Rectal smooth muscle tissue (tissue), 1 donor: Measurements from ENCODE around the gene SNX25.

ENCODE experiments used
- H3K27ac ChIP-seq: one replicate; pipeline ENCODE4 v1.7.0; 2013; ENCODE audit warnings: low read depth, low read length, inconsistent platforms
- H3K27me3 ChIP-seq: one replicate; pipeline ENCODE4 v1.7.0; 2013; ENCODE audit warnings: low read length; ENCODE audit not compliant: control insufficient read depth, insufficient read depth
- H3K36me3 ChIP-seq: one replicate; pipeline ENCODE4 v1.7.0; 2013; ENCODE audit warnings: low read length; ENCODE audit not compliant: control insufficient read depth, insufficient read depth
- H3K4me1 ChIP-seq: one replicate; pipeline ENCODE4 v1.7.0; 2013; ENCODE audit warnings: low read length; ENCODE audit not compliant: control insufficient read depth, insufficient read depth
- H3K4me3 ChIP-seq: one replicate; pipeline ENCODE4 v1.7.0; 2013; ENCODE audit warnings: low read length
- H3K9ac ChIP-seq: one replicate; pipeline ENCODE4 v1.7.0; 2013; ENCODE audit warnings: low read length

The SNX25 gene

GRCh38 chr4:185259719-185260118, 50.3 kb downstream of the SNX25 start:
- Histone ChIP-seq H3K9ac (no peak overlapping the region), H3K27me3 (no peaks in the 10 kb centered on the region), H3K36me3 (no peaks in the 10 kb centered on the region), H3K27ac (no peak overlapping the region), H3K4me3 (no peak overlapping the region), H3K4me1 (no peaks in the 10 kb centered on the region)

- no peak overlapping the region for H3K9ac ChIP-seq
- H3K27ac ChIP-seq = no peak overlapping the region
- no peaks in the 10 kb centered on the region for H3K27me3 ChIP-seq
- no peaks in the 10 kb centered on the region for H3K36me3 ChIP-seq
- H3K4me1 ChIP-seq = no peaks in the 10 kb centered on the region
- H3K4me3 ChIP-seq = no peak overlapping the region
Observed at GRCh38 chr4:185261946-185262345, 52.5 kb downstream of the SNX25 start.

DNA sequence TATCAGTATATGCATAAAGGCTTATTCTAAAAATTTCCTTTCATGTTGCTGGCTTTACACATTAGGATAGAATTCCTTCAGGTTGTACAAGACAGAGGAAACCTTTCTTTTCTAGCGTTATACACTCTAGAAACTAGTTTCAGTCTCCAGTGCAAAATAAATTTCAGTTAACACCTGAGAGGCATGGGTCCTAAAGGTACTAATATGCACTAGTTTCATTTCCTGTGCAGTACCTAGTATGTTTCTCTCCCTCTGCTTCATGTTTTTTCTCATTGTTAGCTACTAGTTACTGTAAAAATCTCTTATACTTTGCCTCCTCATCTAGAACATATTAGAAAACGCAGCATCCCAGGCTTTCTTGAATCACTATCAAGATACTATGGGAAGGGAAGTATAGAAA, 54.0 kb downstream of the SNX25 start:
- no peak overlapping the region for H3K27ac ChIP-seq
- no peak overlapping the region for H3K4me3 ChIP-seq
- H3K4me1 ChIP-seq = no peaks in the 10 kb centered on the region
- no peaks in the 10 kb centered on the region for H3K36me3 ChIP-seq
- H3K9ac ChIP-seq = no peak overlapping the region
- H3K27me3 ChIP-seq = no peaks in the 10 kb centered on the region

GRCh38 chr4:185265942-185266341, 56.5 kb downstream of the SNX25 start:
- no peak overlapping the region for H3K27ac ChIP-seq
- no peaks in the 10 kb centered on the region for H3K4me1 ChIP-seq
- H3K27me3 ChIP-seq = no peaks in the 10 kb centered on the region
- H3K36me3 ChIP-seq = no peaks in the 10 kb centered on the region
- H3K4me3 ChIP-seq = no peak overlapping the region
- no peak overlapping the region for H3K9ac ChIP-seq

DNA sequence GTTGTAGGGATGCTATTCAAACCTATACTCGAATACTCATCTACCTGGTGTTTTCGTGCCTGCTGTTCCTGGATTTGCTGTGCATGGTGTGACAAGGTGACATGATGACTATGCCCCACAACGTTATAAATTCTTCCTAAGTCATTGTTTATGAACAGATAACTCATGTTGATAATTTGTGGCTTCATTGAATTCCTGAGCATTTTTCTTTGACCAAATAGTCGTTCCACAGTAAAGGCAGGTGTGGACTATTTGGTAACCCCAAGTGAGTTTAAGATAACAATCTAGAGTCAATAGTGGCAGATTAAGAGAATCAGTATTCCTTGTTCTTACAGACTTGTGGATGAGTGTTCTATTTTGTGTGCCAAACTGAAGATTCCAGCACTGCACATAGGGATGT, 59.9 kb downstream of the SNX25 start:
- no peak overlapping the region for H3K27ac ChIP-seq
- H3K36me3 ChIP-seq = no peaks in the 10 kb centered on the region
- H3K4me1 ChIP-seq = no peaks in the 10 kb centered on the region
- no peaks in the 10 kb centered on the region for H3K27me3 ChIP-seq
- no peak overlapping the region for H3K9ac ChIP-seq
- H3K4me3 ChIP-seq = no peak overlapping the region

GRCh38 chr4:185270037-185270436, 60.6 kb downstream of the SNX25 start:
- no peaks in the 10 kb centered on the region for H3K27me3 ChIP-seq
- no peaks in the 10 kb centered on the region for H3K36me3 ChIP-seq
- no peaks in the 10 kb centered on the region for H3K4me1 ChIP-seq
- no peak overlapping the region for H3K4me3 ChIP-seq
- no peak overlapping the region for H3K27ac ChIP-seq
- H3K9ac ChIP-seq = no peak overlapping the region

- Histone ChIP-seq H3K27me3 (no peaks in the 10 kb centered on the region), H3K4me3 (no peak overlapping the region), H3K27ac (peak overlapping the region; percentile 50), H3K9ac (no peak overlapping the region), H3K4me1 (no peaks in the 10 kb centered on the region), H3K36me3 (no peaks in the 10 kb centered on the region)
Observed at GRCh38 chr4:185270885-185271284, 61.5 kb downstream of the SNX25 start.

- no peaks in the 10 kb centered on the region for H3K4me1 ChIP-seq
- no peaks in the 10 kb centered on the region for H3K27me3 ChIP-seq
- no peak overlapping the region for H3K9ac ChIP-seq
- H3K36me3 ChIP-seq = no peaks in the 10 kb centered on the region
- no peak overlapping the region for H3K4me3 ChIP-seq
- no peak overlapping the region for H3K27ac ChIP-seq
Observed at GRCh38 chr4:185272245-185272644, 62.8 kb downstream of the SNX25 start.

- no peaks in the 10 kb centered on the region for H3K36me3 ChIP-seq
- H3K9ac ChIP-seq = no peak overlapping the region
- H3K4me3 ChIP-seq = no peak overlapping the region
- H3K27ac ChIP-seq = no peak overlapping the region
- H3K4me1 ChIP-seq = no peaks in the 10 kb centered on the region
- no peaks in the 10 kb centered on the region for H3K27me3 ChIP-seq
Observed at GRCh38 chr4:185275501-185275900, 66.1 kb downstream of the SNX25 start.

DNA sequence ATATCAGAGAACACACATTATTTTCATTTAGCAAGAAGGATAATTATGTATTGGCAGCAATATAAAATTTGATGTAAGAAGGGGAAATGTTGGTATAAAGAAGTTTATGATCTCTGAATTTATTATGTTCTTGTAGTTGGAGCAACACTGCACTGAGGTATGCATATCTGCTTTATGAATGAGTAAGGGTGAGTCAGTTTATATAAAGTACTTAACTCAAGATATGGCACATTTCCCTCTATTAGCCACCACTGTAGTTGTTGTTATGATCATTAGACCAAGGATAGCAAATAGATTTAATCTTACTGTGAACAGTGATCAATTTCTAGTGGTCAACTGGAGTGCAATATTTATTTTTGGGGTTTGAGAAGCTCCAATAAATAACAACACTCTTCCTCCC, 66.6 kb downstream of the SNX25 start:
- no peaks in the 10 kb centered on the region for H3K36me3 ChIP-seq
- H3K4me3 ChIP-seq = no peak overlapping the region
- H3K9ac ChIP-seq = no peak overlapping the region
- H3K27me3 ChIP-seq = no peaks in the 10 kb centered on the region
- no peaks in the 10 kb centered on the region for H3K4me1 ChIP-seq
- H3K27ac ChIP-seq = no peak overlapping the region

DNA sequence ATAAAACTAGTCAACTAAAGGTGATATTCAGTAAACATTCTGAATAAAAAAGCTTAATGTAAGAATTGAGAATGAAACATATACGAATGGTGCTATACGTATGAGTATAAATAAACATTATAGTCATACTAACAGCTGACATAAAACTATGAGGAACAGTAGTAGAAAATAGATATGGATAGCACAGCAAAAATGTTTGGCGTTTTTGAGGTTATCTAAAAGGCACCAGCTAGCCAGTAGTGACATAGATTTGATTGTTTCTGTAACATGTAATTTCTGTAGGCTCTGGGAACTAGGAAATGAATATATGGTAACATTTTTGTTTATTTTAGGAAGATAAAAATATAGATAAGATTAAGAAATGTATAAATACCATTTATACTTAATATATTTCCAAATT, 69.3 kb downstream of the SNX25 start:
- Histone ChIP-seq H3K9ac (no peak overlapping the region), H3K27ac (no peak overlapping the region), H3K4me1 (no peaks in the 10 kb centered on the region), H3K27me3 (no peaks in the 10 kb centered on the region), H3K36me3 (no peaks in the 10 kb centered on the region), H3K4me3 (no peak overlapping the region)

DNA sequence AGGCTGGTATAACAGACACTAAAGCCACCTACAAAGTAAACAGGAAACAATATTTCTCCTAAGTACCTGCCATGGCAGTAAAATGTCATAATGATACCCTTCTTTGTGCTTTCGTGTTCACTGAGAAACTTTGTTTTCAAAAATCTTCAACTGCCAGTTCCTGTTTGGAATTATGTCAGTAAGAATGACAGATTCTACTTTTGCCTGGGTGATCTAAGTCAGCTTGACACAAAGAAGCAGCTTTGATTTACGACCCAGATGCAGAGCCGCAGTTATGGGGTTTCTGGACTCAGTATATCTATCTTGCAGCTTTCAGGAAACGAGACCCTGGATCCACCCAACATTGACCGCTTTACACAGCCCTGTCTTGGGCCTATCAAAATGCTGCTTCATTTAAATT, 71.2 kb downstream of the SNX25 start:
- Histone ChIP-seq H3K9ac (no peak overlapping the region), H3K4me1 (no peaks in the 10 kb centered on the region), H3K4me3 (no peak overlapping the region), H3K27me3 (no peaks in the 10 kb centered on the region), H3K27ac (no peak overlapping the region), H3K36me3 (no peaks in the 10 kb centered on the region)

GRCh38 chr4:185282968-185283367, 73.6 kb downstream of the SNX25 start:
- Histone ChIP-seq H3K27me3 (no peaks in the 10 kb centered on the region), H3K9ac (no peak overlapping the region), H3K4me1 (no peaks in the 10 kb centered on the region), H3K27ac (no peak overlapping the region), H3K36me3 (no peaks in the 10 kb centered on the region), H3K4me3 (no peak overlapping the region)

DNA sequence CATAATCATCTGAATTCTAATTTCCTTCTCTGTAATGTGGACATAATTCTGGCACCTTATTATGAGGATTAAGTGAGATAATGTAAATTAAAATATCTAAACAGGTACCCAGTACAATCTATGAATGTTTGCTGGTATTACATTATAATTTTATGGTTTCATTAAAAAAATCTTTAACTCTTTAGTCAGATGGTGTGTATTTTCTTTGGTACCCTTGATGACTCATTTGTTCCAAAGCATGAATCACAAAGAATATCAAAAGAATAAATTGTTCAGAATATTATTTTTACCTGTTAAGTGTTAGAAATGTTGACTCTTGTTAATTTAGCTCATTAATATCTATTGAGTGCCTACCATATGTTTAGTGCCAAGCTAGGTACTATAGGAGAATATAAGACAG, 74.3 kb downstream of the SNX25 start:
- Histone ChIP-seq H3K27me3 (no peaks in the 10 kb centered on the region), H3K9ac (no peak overlapping the region), H3K36me3 (no peaks in the 10 kb centered on the region), H3K4me3 (no peak overlapping the region), H3K4me1 (no peaks in the 10 kb centered on the region), H3K27ac (no peak overlapping the region)
